ENCODE measurements around the gene XPO1. TPM values are rescaled to one million over a fixed set of nuclear protein-coding genes. Genes with fewer than 3 reads are reported as not detected.

XPO1 gene
- total RNA-seq, 3 donors from 2014 or later (not counting 1 experiment from before 2014, with no cell fraction given), result 120 to 157 (median 137) TPM

- H3K36me3 ChIP-seq (ENCODE audit: control insufficient read depth, insufficient read depth, low read length), result no peaks in the 10 kb centered on the region
- H3K36me3 Mint-ChIP-seq, result no peaks in the 10 kb centered on the region
- H3K27ac Mint-ChIP-seq, result no peak overlapping the region
- intact Hi-C loops (cut with micrococcal nuclease), result no loop called here
- H3K27me3 Mint-ChIP-seq (ENCODE audit: low read depth in 2 of 2), result peaks cover 0 to 7% of the 10 kb centered on the region in 2 donors
- no peaks in the 10 kb centered on the region for H3K4me1 ChIP-seq (ENCODE audit: control insufficient read depth, insufficient read depth, low read length)
- ATAC-seq (no peak), DNase-seq (no peak)
- WGBS (ENCODE audit: insufficient coverage), result 98% methylated on average over 2 of the region's 2 CpGs
- no peak for TF ChIP-seq CTCF (IDR thresholded peaks at IDR 0.05)
- H3K9me3 Mint-ChIP-seq, result no peaks in the 10 kb centered on the region
- no peaks in the 10 kb centered on the region for H3K4me1 Mint-ChIP-seq
- H3K27me3 ChIP-seq (ENCODE audit: control insufficient read depth, insufficient read depth, low read length), result peaks cover 2% of the 10 kb centered on the region
- no peak overlapping the region for H3K27ac ChIP-seq (ENCODE audit: low read length)
- H3K4me3 Mint-ChIP-seq, result no peak overlapping the region
- H3K4me3 ChIP-seq (ENCODE audit: low read length), result no peak overlapping the region
- no peaks in the 10 kb centered on the region for H3K9me3 ChIP-seq (ENCODE audit: control insufficient read depth, insufficient read depth, low read length)
These were observed 24.5 kb upstream of the XPO1 start for GRCh38 chr2:61562615-61563014.

- Mint-ChIP-seq H3K27ac (no peak overlapping the region), H3K4me1 (no peaks in the 10 kb centered on the region), H3K4me3 (no peak overlapping the region), H3K27me3 (ENCODE audit: low read depth in 2 of 2) (no peaks in the 10 kb centered on the region), H3K9me3 (no peaks in the 10 kb centered on the region), H3K36me3 (no peaks in the 10 kb centered on the region)
- 91% methylated on average over 5 of the region's 5 CpGs for WGBS (ENCODE audit: insufficient coverage)
- peaks cover 2% of the 10 kb centered on the region for H3K27me3 ChIP-seq (ENCODE audit: control insufficient read depth, insufficient read depth, low read length)
- no peaks in the 10 kb centered on the region for H3K4me1 ChIP-seq (ENCODE audit: control insufficient read depth, insufficient read depth, low read length)
- no peak overlapping the region for H3K4me3 ChIP-seq (ENCODE audit: low read length)
- no peak overlapping the region for H3K27ac ChIP-seq (ENCODE audit: low read length)
- intact Hi-C loops (cut with micrococcal nuclease), result no loop called here
- no peak for TF ChIP-seq CTCF (IDR thresholded peaks at IDR 0.05)
- no peaks in the 10 kb centered on the region for H3K9me3 ChIP-seq (ENCODE audit: control insufficient read depth, insufficient read depth, low read length)
- H3K36me3 ChIP-seq (ENCODE audit: control insufficient read depth, insufficient read depth, low read length), result no peaks in the 10 kb centered on the region
- DNase-seq (no peak), ATAC-seq (no peak)
These were observed 20.0 kb upstream of the XPO1 start for GRCh38 chr2:61558160-61558559.

GRCh38 chr2:61557381-61557780 is 19.2 kb upstream of the XPO1 start:
- no peak for TF ChIP-seq CTCF (IDR thresholded peaks at IDR 0.05)
- no peak overlapping the region for H3K27ac ChIP-seq (ENCODE audit: low read length)
- no peaks in the 10 kb centered on the region for H3K9me3 Mint-ChIP-seq
- H3K36me3 Mint-ChIP-seq, result no peaks in the 10 kb centered on the region
- no peaks in the 10 kb centered on the region for H3K27me3 Mint-ChIP-seq (ENCODE audit: low read depth in 2 of 2)
- no peaks in the 10 kb centered on the region for H3K4me1 Mint-ChIP-seq
- DNase-seq, result no peak
- H3K4me3 Mint-ChIP-seq, result no peak overlapping the region
- intact Hi-C loops (cut with micrococcal nuclease), result no loop called here
- 92% methylated on average over 6 of the region's 6 CpGs for WGBS (ENCODE audit: insufficient coverage)
- H3K4me1 ChIP-seq (ENCODE audit: control insufficient read depth, insufficient read depth, low read length), result no peaks in the 10 kb centered on the region
- no peaks in the 10 kb centered on the region for H3K36me3 ChIP-seq (ENCODE audit: control insufficient read depth, insufficient read depth, low read length)
- H3K9me3 ChIP-seq (ENCODE audit: control insufficient read depth, insufficient read depth, low read length), result no peaks in the 10 kb centered on the region
- peaks cover 2% of the 10 kb centered on the region for H3K27me3 ChIP-seq (ENCODE audit: control insufficient read depth, insufficient read depth, low read length)
- ATAC-seq, result no peak
- H3K4me3 ChIP-seq (ENCODE audit: low read length), result no peak overlapping the region
- no peak overlapping the region for H3K27ac Mint-ChIP-seq

GRCh38 chr2:61554604-61555003 is 16.4 kb upstream of the XPO1 start:
- no peak overlapping the region for H3K4me3 ChIP-seq (ENCODE audit: low read length)
- no peaks in the 10 kb centered on the region for H3K27me3 ChIP-seq (ENCODE audit: control insufficient read depth, insufficient read depth, low read length)
- TF ChIP-seq CTCF (IDR thresholded peaks at IDR 0.05), result no peak
- no peaks in the 10 kb centered on the region for H3K4me1 Mint-ChIP-seq
- no peak overlapping the region for H3K4me3 Mint-ChIP-seq
- no peaks in the 10 kb centered on the region for H3K4me1 ChIP-seq (ENCODE audit: control insufficient read depth, insufficient read depth, low read length)
- H3K9me3 ChIP-seq (ENCODE audit: control insufficient read depth, insufficient read depth, low read length), result no peaks in the 10 kb centered on the region
- DNase-seq, result no peak
- H3K27ac Mint-ChIP-seq, result no peak overlapping the region
- H3K27me3 Mint-ChIP-seq (ENCODE audit: low read depth in 2 of 2), result no peaks in the 10 kb centered on the region
- WGBS (ENCODE audit: insufficient coverage), result 93% methylated on average over 1 of the region's 1 CpG
- H3K36me3 ChIP-seq (ENCODE audit: control insufficient read depth, insufficient read depth, low read length), result no peaks in the 10 kb centered on the region
- H3K36me3 Mint-ChIP-seq, result no peaks in the 10 kb centered on the region
- intact Hi-C loops (cut with micrococcal nuclease), result no loop called here
- no peak overlapping the region for H3K27ac ChIP-seq (ENCODE audit: low read length)
- H3K9me3 Mint-ChIP-seq, result no peaks in the 10 kb centered on the region
- ATAC-seq, result no peak

Data from natural killer cell (primary cell).